ENCODE results near the gene C20orf202.

DNA sequence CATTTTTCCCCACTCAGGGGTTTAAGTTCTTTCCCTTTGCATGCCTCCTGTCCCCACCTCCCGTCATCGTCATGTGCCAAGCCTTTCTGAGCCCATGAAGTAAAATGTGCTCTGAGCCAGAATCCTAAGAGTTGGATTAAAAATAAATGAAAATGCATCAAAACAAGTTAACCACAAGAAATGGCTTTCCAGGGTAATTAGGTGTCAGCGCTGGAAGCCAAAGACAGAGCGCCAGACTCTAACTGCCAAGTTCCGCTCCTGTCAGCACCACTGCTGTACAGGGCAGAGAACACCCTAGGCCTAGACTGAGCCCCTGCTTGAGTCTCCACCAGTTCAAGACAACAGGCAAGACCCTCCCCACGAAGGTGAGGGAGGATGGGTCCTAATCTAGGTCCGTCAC lies 5.5 kb upstream of the C20orf202 start:
- TF ChIP-seq RFX5 (IDR thresholded peaks at IDR 0.05; ENCODE audit: low read length) (no peak), MAX (IDR thresholded peaks at IDR 0.05; ENCODE audit: low read depth) (no peak), POLR2AphosphoS5 (IDR thresholded peaks at IDR 0.05; ENCODE audit: low read depth, low read length) (no peak), TAF1 (IDR thresholded peaks at IDR 0.05; ENCODE audit: borderline replicate concordance, low read depth, low read length) (no peak), CTCF (IDR thresholded peaks at IDR 0.05) (no peak), MEF2A (IDR thresholded peaks at IDR 0.05; ENCODE audit: borderline replicate concordance, low read depth) (no peak), TEAD4 (IDR thresholded peaks at IDR 0.05; ENCODE audit: borderline replicate concordance, insufficient read depth) (no peak)
- TF ChIP-seq, protein P1, sequence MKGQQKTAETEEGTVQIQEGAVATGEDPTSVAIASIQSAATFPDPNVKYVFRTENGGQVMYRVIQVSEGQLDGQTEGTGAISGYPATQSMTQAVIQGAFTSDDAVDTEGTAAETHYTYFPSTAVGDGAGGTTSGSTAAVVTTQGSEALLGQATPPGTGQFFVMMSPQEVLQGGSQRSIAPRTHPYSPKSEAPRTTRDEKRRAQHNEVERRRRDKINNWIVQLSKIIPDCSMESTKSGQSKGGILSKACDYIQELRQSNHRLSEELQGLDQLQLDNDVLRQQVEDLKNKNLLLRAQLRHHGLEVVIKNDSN (IDR thresholded peaks at IDR 0.05; ENCODE audit: borderline replicate concordance, low read depth), result no peak

All from SK-N-SH (cell line).